HL-60 (cell line): ENCODE results near the gene LYRM2.

Experiments used
- DNase-seq, 2 experiments: peaks; one replicate each; pipeline ENCODE4 v3.0.0-alpha.2; 2010 to 2020; ENCODE audit warnings: low read depth in 1 of 2, low spot score in 1 of 2
- H3K27ac ChIP-seq: fragments of 250-450 bp; sonication (Bioruptor Pico); replicated peaks from 2 replicates; pipeline ENCODE4 v1.5.1; 2020; ENCODE audit warnings: mild to moderate bottlenecking, moderate library complexity
- H3K27me3 ChIP-seq: fragments of 250-450 bp; sonication (Bioruptor Pico); 2 replicates; pipeline ENCODE4 v1.5.1; 2021; ENCODE audit warnings: mild to moderate bottlenecking, moderate library complexity; ENCODE audit not compliant: insufficient read depth, poor library complexity, severe bottlenecking
- H3K4me3 ChIP-seq: replicated peaks from 2 replicates; pipeline ENCODE4 v1.5.1; 2011; ENCODE audit warnings: mild to moderate bottlenecking, control low read depth, low read length; ENCODE audit not compliant: insufficient read depth
- GABPA ChIP-seq: IDR thresholded peaks from 2 replicates; pipeline ENCODE4 v1.6.1; 2012; ENCODE audit warnings: low read depth
- POLR2AphosphoS5 ChIP-seq: IDR thresholded peaks from 2 replicates; pipeline ENCODE4 v1.6.1; 2012; ENCODE audit warnings: low read depth
- REST ChIP-seq: IDR thresholded peaks from 2 replicates; pipeline ENCODE4 v1.6.1; 2012; ENCODE audit warnings: low read depth; ENCODE audit not compliant: insufficient replicate concordance
- SPI1 ChIP-seq: IDR thresholded peaks from 2 replicates; pipeline ENCODE4 v1.6.1; 2012; ENCODE audit warnings: low read depth, mild to moderate bottlenecking, borderline replicate concordance
- TF ChIP-seq, protein P1 (sequence below): IDR thresholded peaks from one replicate; pipeline ENCODE4 v1.5.1; 2011; ENCODE audit warnings: low read length, control low read depth, inconsistent platforms; ENCODE audit not compliant: insufficient read depth

Gene LYRM2

GRCh38 chr6:89562093-89562973 lies 76.2 kb downstream of the LYRM2 start:
- H3K27me3 ChIP-seq, result no peaks in the 10 kb centered on the region
- TF ChIP-seq SPI1 (no peak), GABPA (no peak), POLR2AphosphoS5 (no peak), REST (no peak)
- TF ChIP-seq, protein P1, sequence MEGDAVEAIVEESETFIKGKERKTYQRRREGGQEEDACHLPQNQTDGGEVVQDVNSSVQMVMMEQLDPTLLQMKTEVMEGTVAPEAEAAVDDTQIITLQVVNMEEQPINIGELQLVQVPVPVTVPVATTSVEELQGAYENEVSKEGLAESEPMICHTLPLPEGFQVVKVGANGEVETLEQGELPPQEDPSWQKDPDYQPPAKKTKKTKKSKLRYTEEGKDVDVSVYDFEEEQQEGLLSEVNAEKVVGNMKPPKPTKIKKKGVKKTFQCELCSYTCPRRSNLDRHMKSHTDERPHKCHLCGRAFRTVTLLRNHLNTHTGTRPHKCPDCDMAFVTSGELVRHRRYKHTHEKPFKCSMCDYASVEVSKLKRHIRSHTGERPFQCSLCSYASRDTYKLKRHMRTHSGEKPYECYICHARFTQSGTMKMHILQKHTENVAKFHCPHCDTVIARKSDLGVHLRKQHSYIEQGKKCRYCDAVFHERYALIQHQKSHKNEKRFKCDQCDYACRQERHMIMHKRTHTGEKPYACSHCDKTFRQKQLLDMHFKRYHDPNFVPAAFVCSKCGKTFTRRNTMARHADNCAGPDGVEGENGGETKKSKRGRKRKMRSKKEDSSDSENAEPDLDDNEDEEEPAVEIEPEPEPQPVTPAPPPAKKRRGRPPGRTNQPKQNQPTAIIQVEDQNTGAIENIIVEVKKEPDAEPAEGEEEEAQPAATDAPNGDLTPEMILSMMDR, result no peak
- H3K27ac ChIP-seq, result no peak overlapping the region
- no peak for DNase-seq
- H3K4me3 ChIP-seq, result no peak overlapping the region

GRCh38 chr6:89559487-89559886 lies 79.1 kb downstream of the LYRM2 start:
- Histone ChIP-seq H3K4me3 (no peak overlapping the region), H3K27me3 (peaks cover under 1% of the 10 kb centered on the region), H3K27ac (no peak overlapping the region)
- no peak for DNase-seq
- TF ChIP-seq POLR2AphosphoS5 (no peak), REST (peak; percentile 95)

DNA sequence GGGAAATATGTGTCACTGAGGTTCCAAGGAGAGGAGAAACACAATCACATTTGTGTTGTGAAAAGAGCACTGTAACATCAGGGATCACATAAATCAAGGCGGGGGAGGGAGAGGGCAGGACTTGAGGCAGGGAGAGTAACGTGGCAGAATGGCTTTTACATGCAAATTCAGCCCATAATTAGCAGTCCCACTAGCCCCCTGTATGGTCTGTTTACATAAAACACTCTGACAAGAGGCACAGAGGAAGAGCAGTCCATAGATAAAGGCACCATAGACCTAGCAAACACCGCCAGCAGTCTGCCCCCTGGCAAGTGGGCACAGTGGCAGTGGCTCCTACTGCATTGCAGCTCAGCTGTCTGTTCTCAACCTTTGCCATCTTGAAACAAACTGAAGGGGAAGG lies 82.7 kb downstream of the LYRM2 start:
- Histone ChIP-seq H3K4me3 (no peak overlapping the region), H3K27me3 (peaks cover 2% of the 10 kb centered on the region), H3K27ac (no peak overlapping the region)
- DNase-seq, result no peak
- TF ChIP-seq POLR2AphosphoS5 (no peak), GABPA (no peak), REST (no peak), SPI1 (no peak)
- TF ChIP-seq, protein P1, result no peak
